Ovary (tissue), 9 donors: ENCODE measurements around the gene COQ8B. TPM values are rescaled to one million over a fixed set of nuclear protein-coding genes. Genes with fewer than 3 reads are reported as not detected.

Source experiments
- DNase-seq, 5 donors: peaks; one replicate each; pipeline ENCODE4 v3.0.0-alpha.2; 2019 to 2020
- H3K27ac ChIP-seq, 2 donors: fragments of 200-600 bp; one replicate each; pipeline versions ENCODE4 v1.5.1 to v1.8.0; 2019 to 2022
- H3K27me3 ChIP-seq: fragments of 200-600 bp; one replicate; pipeline ENCODE4 v1.8.0; 2022
- H3K36me3 ChIP-seq: fragments of 200-600 bp; sonication (generic); one replicate; pipeline ENCODE4 v1.5.1; 2019
- H3K4me1 ChIP-seq: one replicate; pipeline ENCODE4 v1.8.1; 2013; ENCODE audit warnings: mild to moderate bottlenecking, moderate library complexity; ENCODE audit not compliant: insufficient read depth
- H3K4me3 ChIP-seq: fragments of 200-600 bp; sonication (generic); one replicate; pipeline ENCODE4 v1.5.1; 2017
- H3K9me3 ChIP-seq, 2 donors: fragments of 200-600 bp in 1 of 2; sonication (generic) in 1 of 2; one replicate each; pipeline versions ENCODE4 v1.5.1 to v1.8.1; 2013 to 2019; ENCODE audit warnings: mild to moderate bottlenecking in 1 of 2, moderate library complexity in 1 of 2
- CTCF ChIP-seq, 3 donors: fragments of 450-650 bp in 2 of 3; fragments of 200-600 bp in 1 of 3; IDR thresholded peaks; one replicate each; pipeline versions ENCODE4 v1.5.1 to v1.8.0; 2016 to 2022; ENCODE audit warnings: antibody characterized with exemption in 3 of 3, mild to moderate bottlenecking in 1 of 3
- EP300 ChIP-seq: sonication (generic); formaldehyde crosslinking; IDR thresholded peaks from one replicate; pipeline ENCODE4 v1.6.1; 2017; ENCODE audit warnings: antibody characterized with exemption
- POLR2A ChIP-seq: fragments of 450-650 bp; IDR thresholded peaks from one replicate; pipeline ENCODE4 v1.6.1; 2017; ENCODE audit warnings: antibody characterized with exemption, mild to moderate bottlenecking, moderate library complexity
- WGBS, 3 donors: extraction: QIAGEN DNeasy Blood & Tissue Kit in 1 of 3; methylation state at CpG; one replicate each; pipeline versions ENCODE4 v1.1.5 to v1.1.7; 2013 to 2017; 5-methylcytosine and 5-hydroxymethylcytosine counted together
- intact Hi-C, 4 donors: fragments of 100-400 bp; cut with DNase I; formaldehyde crosslinking; loops; one replicate each; pipeline versions ENCODE4 v1.11.0 to v1.15.1; 2022 to 2023
- polyA plus RNA-seq, 2 donors: library from polyadenylated mRNA; stranded (reverse); fragments of 200-250 nt in 1 of 2; fragments of 350-450 nt in 1 of 2; fragmentation: Illumina TruSeq in 1 of 2; extraction: RNeasy Lipid Tissue Mini Kit (QIAGEN cat#74804) in 1 of 2; gene quantifications; one replicate each; pipeline ENCODE4 v1.2.3, GENCODE V29; 2013 to 2014
- total RNA-seq, 7 donors: library from RNA; depleted of rRNA in 2 of 7; stranded (reverse); fragments of >200 nt in 2 of 7; fragmentation: NEBNext Ultra II Directional in 3 of 7; extraction: Animal tissue kit (Norgen Biotek cat#: 25700) in 3 of 7; gene quantifications; one replicate each; pipeline versions ENCODE4 v1.1.0 to v1.2.4, GENCODE V29; 2016 to 2023
- donor health status: DM: no; HTN: no; CAD: no; lungs with moderate emphysema.
- donor health status: DM: no; HTN: no; CAD: no.
- donor health status: Bipolar disorder and iron deficiency.
- donor health status: DM: yes; HTN: yes; CAD: no.
- donor health status: DM: no; HTN: no; CAD: no.
- donor health status: DM: yes; HTN: yes; CAD: no.

The COQ8B gene
- total and polyA plus RNA-seq, 9 donors: 8.3 to 51.2 (median 41.5) TPM

GRCh38 chr19:40713939-40714338, 2.7 kb downstream of the COQ8B start:
- peak overlapping the region; percentile 95 to 96 for H3K27ac ChIP-seq
- 80 to 86% (median 85%) methylated on average over 11 of the region's 11 CpGs for WGBS, 3 donors
- H3K36me3 ChIP-seq: no peaks in the 10 kb centered on the region
- H3K27me3 ChIP-seq: no peaks in the 10 kb centered on the region
- DNase-seq: peak in 1 of 5 donors; percentile 44
- TF ChIP-seq CTCF (IDR thresholded peaks at IDR 0.05) (no peak), POLR2A (no peak), EP300 (no peak)
- no peak overlapping the region for H3K4me3 ChIP-seq
- H3K4me1 ChIP-seq: peaks cover 3% of the 10 kb centered on the region
- intact Hi-C loops: loop anchor here in 2 of 4 donors (10.0 kb wide), 1 partner anchor 91 kb away; no protein-coding TSS in a partner anchor
- no peaks in the 10 kb centered on the region for H3K9me3 ChIP-seq

- H3K4me3 ChIP-seq: no peak overlapping the region
- H3K9me3 ChIP-seq: no peaks in the 10 kb centered on the region
- peaks cover 3% of the 10 kb centered on the region for H3K4me1 ChIP-seq
- no peaks in the 10 kb centered on the region for H3K36me3 ChIP-seq
- no peak for DNase-seq
- H3K27ac ChIP-seq: no peak overlapping the region
- intact Hi-C loops: loop anchor here in 2 of 4 donors (10.0 kb wide), 1 partner anchor 95 kb away; no protein-coding TSS in a partner anchor
- no peaks in the 10 kb centered on the region for H3K27me3 ChIP-seq
- TF ChIP-seq CTCF (IDR thresholded peaks at IDR 0.05) (no peak), POLR2A (no peak), EP300 (no peak)
- WGBS, 3 donors: 88 to 94% (median 92%) methylated on average over 5 of the region's 5 CpGs
These were observed 6.9 kb downstream of the COQ8B start for GRCh38 chr19:40709817-40710216.

DNA sequence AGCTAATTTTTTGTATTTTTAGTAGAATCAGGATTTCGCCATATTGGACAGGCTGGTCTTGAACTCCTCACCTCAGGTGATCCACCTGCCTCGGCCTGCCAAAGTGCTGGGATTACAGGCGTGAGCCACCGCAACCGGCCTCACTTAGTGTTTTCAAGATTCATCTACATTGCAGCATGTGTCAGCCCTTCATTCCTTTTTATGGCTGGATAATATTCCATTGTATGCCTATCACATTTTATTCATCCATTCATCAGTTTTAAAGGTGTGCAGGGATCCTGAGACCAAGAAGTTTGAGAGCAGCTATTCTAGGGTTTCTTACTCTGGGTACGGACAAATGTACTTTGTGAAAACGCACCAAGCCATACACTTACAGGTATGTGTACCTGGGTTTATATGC, 9.1 kb downstream of the COQ8B start:
- Histone ChIP-seq H3K4me3 (no peak overlapping the region), H3K9me3 (no peaks in the 10 kb centered on the region), H3K4me1 (no peaks in the 10 kb centered on the region), H3K36me3 (no peaks in the 10 kb centered on the region), H3K27me3 (no peaks in the 10 kb centered on the region), H3K27ac (no peak overlapping the region)
- no peak for DNase-seq
- WGBS, 3 donors: 95 to 99% (median 96%) methylated on average over 7 of the region's 7 CpGs
- TF ChIP-seq EP300: no peak
- TF ChIP-seq CTCF (IDR thresholded peaks at IDR 0.05): no peak
- TF ChIP-seq POLR2A: no peak
- intact Hi-C loops: no loop called here

- no peak overlapping the region for H3K4me3 ChIP-seq
- DNase-seq: no peak
- no peaks in the 10 kb centered on the region for H3K36me3 ChIP-seq
- intact Hi-C loops: no loop called here
- H3K4me1 ChIP-seq: no peaks in the 10 kb centered on the region
- no peaks in the 10 kb centered on the region for H3K27me3 ChIP-seq
- 73 to 80% (median 76%) methylated on average over 7 of the region's 7 CpGs for WGBS, 3 donors
- TF ChIP-seq EP300 (no peak), POLR2A (no peak), CTCF (IDR thresholded peaks at IDR 0.05) (no peak)
- no peak overlapping the region for H3K27ac ChIP-seq
- no peaks in the 10 kb centered on the region for H3K9me3 ChIP-seq
These were observed 10.6 kb downstream of the COQ8B start for GRCh38 chr19:40705950-40706619.
